ENCODE data around the gene TTLL9. TPM values are rescaled to one million over a fixed set of nuclear protein-coding genes. Genes with fewer than 3 reads are reported as not detected.
"Not testable (repeated sequence)": the region's sequence is repeated elsewhere in the genome, so short reads cannot be mapped to it uniquely, and the experiment has no call there.

TTLL9 gene
- polyA plus RNA-seq, 1 donor (not counting 4 experiments of a cell fraction or from before 2014, with no cell fraction given) = not detected

GRCh38 chr20:31826074-31826473 is 44.4 kb upstream of the TTLL9 start:
- H3K36me3 ChIP-seq (ENCODE audit: control insufficient read depth in 2 of 2, extremely low read depth in 1 of 2, insufficient read depth in 2 of 2, low read length in 2 of 2) = no peaks in the 10 kb centered on the region
- no peak for TF ChIP-seq EZH2 (IDR thresholded peaks at IDR 0.05; ENCODE audit: low read length)
- TF ChIP-seq, protein P1, sequence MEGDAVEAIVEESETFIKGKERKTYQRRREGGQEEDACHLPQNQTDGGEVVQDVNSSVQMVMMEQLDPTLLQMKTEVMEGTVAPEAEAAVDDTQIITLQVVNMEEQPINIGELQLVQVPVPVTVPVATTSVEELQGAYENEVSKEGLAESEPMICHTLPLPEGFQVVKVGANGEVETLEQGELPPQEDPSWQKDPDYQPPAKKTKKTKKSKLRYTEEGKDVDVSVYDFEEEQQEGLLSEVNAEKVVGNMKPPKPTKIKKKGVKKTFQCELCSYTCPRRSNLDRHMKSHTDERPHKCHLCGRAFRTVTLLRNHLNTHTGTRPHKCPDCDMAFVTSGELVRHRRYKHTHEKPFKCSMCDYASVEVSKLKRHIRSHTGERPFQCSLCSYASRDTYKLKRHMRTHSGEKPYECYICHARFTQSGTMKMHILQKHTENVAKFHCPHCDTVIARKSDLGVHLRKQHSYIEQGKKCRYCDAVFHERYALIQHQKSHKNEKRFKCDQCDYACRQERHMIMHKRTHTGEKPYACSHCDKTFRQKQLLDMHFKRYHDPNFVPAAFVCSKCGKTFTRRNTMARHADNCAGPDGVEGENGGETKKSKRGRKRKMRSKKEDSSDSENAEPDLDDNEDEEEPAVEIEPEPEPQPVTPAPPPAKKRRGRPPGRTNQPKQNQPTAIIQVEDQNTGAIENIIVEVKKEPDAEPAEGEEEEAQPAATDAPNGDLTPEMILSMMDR (optimal IDR thresholded peaks at IDR 0.05 in 1 of 3, IDR thresholded peaks at IDR 0.05 in 1 of 3, conservative IDR thresholded peaks at IDR 0.05 in 1 of 3; ENCODE audit: extremely low read depth in 1 of 3, insufficient read depth in 2 of 3, low read length in 3 of 3) = no peak
- no peak overlapping the region for H3K27ac ChIP-seq (ENCODE audit: control insufficient read depth, insufficient read depth, low read length)
- FAIRE-seq (no peak), DNase-seq (ENCODE audit: low read depth, low spot score) (no peak)
- H3K4me3 ChIP-seq (ENCODE audit: control insufficient read depth in 2 of 3, extremely low read depth in 1 of 3, insufficient read depth in 2 of 3, low read depth in 1 of 3, low read length in 3 of 3) = no peak overlapping the region
- no peaks in the 10 kb centered on the region for H3K9me1 ChIP-seq (ENCODE audit: control insufficient read depth, extremely low read depth, insufficient read depth, low read length)
- H2AFZ ChIP-seq (ENCODE audit: control insufficient read depth, low read length) = no peak overlapping the region
- H4K20me1 ChIP-seq (ENCODE audit: control insufficient read depth, extremely low read depth, insufficient read depth, low read length) = no peaks in the 10 kb centered on the region
- dilution Hi-C loops (cut with MboI; ENCODE audit: extremely low pct_ligation_motif_present, low sequenced_read_pairs) = no loop called here
- no peaks in the 10 kb centered on the region for H3K9me3 ChIP-seq (ENCODE audit: control insufficient read depth, low read depth, low read length)
- H3K27me3 ChIP-seq (ENCODE audit: control insufficient read depth, extremely low read depth, insufficient read depth, low read length) = no peaks in the 10 kb centered on the region
- no peaks in the 10 kb centered on the region for H3K79me2 ChIP-seq (ENCODE audit: control insufficient read depth, insufficient read depth, low read length)
- H3K9ac ChIP-seq (ENCODE audit: control insufficient read depth, extremely low read depth, insufficient read depth, low read length) = no peak overlapping the region
- H3K4me1 ChIP-seq (ENCODE audit: control insufficient read depth, extremely low read depth, insufficient read depth, low read length) = no peaks in the 10 kb centered on the region
- H3K4me2 ChIP-seq (ENCODE audit: control insufficient read depth, extremely low read depth, insufficient read depth, low read depth, low read length) = no peak overlapping the region

- Histone ChIP-seq H3K4me2 (ENCODE audit: control insufficient read depth, extremely low read depth, insufficient read depth, low read depth, low read length) (no peak overlapping the region), H3K27ac (ENCODE audit: control insufficient read depth, insufficient read depth, low read length) (no peak overlapping the region), H3K79me2 (ENCODE audit: control insufficient read depth, insufficient read depth, low read length) (no peaks in the 10 kb centered on the region), H3K9ac (ENCODE audit: control insufficient read depth, extremely low read depth, insufficient read depth, low read length) (no peak overlapping the region), H3K4me1 (ENCODE audit: control insufficient read depth, extremely low read depth, insufficient read depth, low read length) (no peaks in the 10 kb centered on the region), H4K20me1 (ENCODE audit: control insufficient read depth, extremely low read depth, insufficient read depth, low read length) (no peaks in the 10 kb centered on the region), H3K9me3 (ENCODE audit: control insufficient read depth, low read depth, low read length) (no peaks in the 10 kb centered on the region), H3K4me3 (ENCODE audit: control insufficient read depth in 2 of 3, extremely low read depth in 1 of 3, insufficient read depth in 2 of 3, low read depth in 1 of 3, low read length in 3 of 3) (no peak overlapping the region), H3K36me3 (ENCODE audit: control insufficient read depth in 2 of 2, extremely low read depth in 1 of 2, insufficient read depth in 2 of 2, low read length in 2 of 2) (no peaks in the 10 kb centered on the region), H2AFZ (ENCODE audit: control insufficient read depth, low read length) (no peak overlapping the region), H3K27me3 (ENCODE audit: control insufficient read depth, extremely low read depth, insufficient read depth, low read length) (no peaks in the 10 kb centered on the region), H3K9me1 (ENCODE audit: control insufficient read depth, extremely low read depth, insufficient read depth, low read length) (no peaks in the 10 kb centered on the region)
- dilution Hi-C loops (cut with MboI; ENCODE audit: extremely low pct_ligation_motif_present, low sequenced_read_pairs) = no loop called here
- DNase-seq (ENCODE audit: low read depth, low spot score) = no peak
- TF ChIP-seq, protein P1 (optimal IDR thresholded peaks at IDR 0.05 in 1 of 3, IDR thresholded peaks at IDR 0.05 in 1 of 3, conservative IDR thresholded peaks at IDR 0.05 in 1 of 3; ENCODE audit: extremely low read depth in 1 of 3, insufficient read depth in 2 of 3, low read length in 3 of 3) = no peak
- TF ChIP-seq EZH2 (IDR thresholded peaks at IDR 0.05; ENCODE audit: low read length) = no peak
- no peak for FAIRE-seq
These were observed 43.4 kb upstream of the TTLL9 start for GRCh38 chr20:31827059-31827458.

DNA sequence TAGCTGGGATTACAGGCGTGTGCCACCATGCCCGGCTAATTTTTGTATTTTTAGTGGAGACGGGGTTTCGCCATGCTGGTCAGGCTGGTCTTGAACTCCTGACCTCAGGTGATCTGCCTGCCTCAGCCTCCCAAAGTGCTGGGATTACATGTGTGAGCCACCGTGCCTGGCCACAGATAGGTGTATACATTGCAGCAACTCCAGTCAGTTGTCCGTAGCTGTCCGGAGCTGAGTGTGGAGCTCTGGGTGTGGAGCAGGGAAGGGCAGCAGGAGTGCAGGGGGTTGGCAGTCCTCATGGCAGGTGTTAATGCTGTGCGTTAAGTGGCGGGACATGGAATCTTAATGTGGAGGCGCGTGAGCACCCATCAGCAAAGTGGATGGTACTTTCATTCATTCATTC is 42.4 kb upstream of the TTLL9 start:
- H4K20me1 ChIP-seq (ENCODE audit: control insufficient read depth, extremely low read depth, insufficient read depth, low read length); H2AFZ ChIP-seq (ENCODE audit: control insufficient read depth, low read length); H3K9me1 ChIP-seq (ENCODE audit: control insufficient read depth, extremely low read depth, insufficient read depth, low read length); DNase-seq (ENCODE audit: low read depth, low spot score); H3K27ac ChIP-seq (ENCODE audit: control insufficient read depth, insufficient read depth, low read length); dilution Hi-C loops (cut with MboI; ENCODE audit: extremely low pct_ligation_motif_present, low sequenced_read_pairs); H3K4me2 ChIP-seq (ENCODE audit: control insufficient read depth, extremely low read depth, insufficient read depth, low read depth, low read length); H3K4me3 ChIP-seq (ENCODE audit: control insufficient read depth in 2 of 3, extremely low read depth in 1 of 3, insufficient read depth in 2 of 3, low read depth in 1 of 3, low read length in 3 of 3); H3K27me3 ChIP-seq (ENCODE audit: control insufficient read depth, extremely low read depth, insufficient read depth, low read length); H3K36me3 ChIP-seq (ENCODE audit: control insufficient read depth in 2 of 2, extremely low read depth in 1 of 2, insufficient read depth in 2 of 2, low read length in 2 of 2); H3K9ac ChIP-seq (ENCODE audit: control insufficient read depth, extremely low read depth, insufficient read depth, low read length); FAIRE-seq; H3K4me1 ChIP-seq (ENCODE audit: control insufficient read depth, extremely low read depth, insufficient read depth, low read length); H3K9me3 ChIP-seq (ENCODE audit: control insufficient read depth, low read depth, low read length); H3K79me2 ChIP-seq (ENCODE audit: control insufficient read depth, insufficient read depth, low read length): not testable (repeated sequence)
